Measurements from ENCODE around the gene PDE5A. TPM values are rescaled to one million over a fixed set of nuclear protein-coding genes. Genes with fewer than 3 reads are reported as not detected.

The PDE5A gene
- polyA plus RNA-seq, 1 of the 3 experiments (the other 2 are of a cell fraction): 6.4 TPM

- no peaks in the 10 kb centered on the region for H3K9me2 ChIP-seq
- no peaks in the 10 kb centered on the region for H3K36me3 ChIP-seq (replicated peaks in 1 of 2; ENCODE audit: control insufficient read depth in 1 of 2, insufficient read depth in 2 of 2, low read length in 1 of 2)
- no peak overlapping the region for H3K27ac ChIP-seq (ENCODE audit: low read depth in 2 of 2, low read length in 1 of 2)
- no peak overlapping the region for H3K4me3 ChIP-seq (ENCODE audit: low read depth in 2 of 2, low read length in 1 of 2)
- H3K79me2 ChIP-seq (ENCODE audit: insufficient read depth): no peaks in the 10 kb centered on the region
- H3K4me1 ChIP-seq (ENCODE audit: control insufficient read depth in 1 of 2, insufficient read depth in 2 of 2, low read depth in 1 of 2, low read length in 1 of 2): no peaks in the 10 kb centered on the region; a peak in 1 of 4 replicates
- H2AFZ ChIP-seq (ENCODE audit: low read depth): no peak overlapping the region
- no peak for DNase-seq
- no peaks in the 10 kb centered on the region for H3K9me3 ChIP-seq
- TF ChIP-seq CHD2 (IDR thresholded peaks at IDR 0.05; ENCODE audit: low read length, partially characterized antibody): no peak
- no peak for TF ChIP-seq JUND (IDR thresholded peaks at IDR 0.05)
- no peak for TF ChIP-seq ZBTB33 (IDR thresholded peaks at IDR 0.05; ENCODE audit: borderline replicate concordance, low read depth)
- TF ChIP-seq POLR2AphosphoS5 (IDR thresholded peaks at IDR 0.05; ENCODE audit: low read depth, low read length): no peak
- no peak for TF ChIP-seq RCOR1 (IDR thresholded peaks at IDR 0.05; ENCODE audit: low read length)
- no peak for TF ChIP-seq USF1 (IDR thresholded peaks at IDR 0.05; ENCODE audit: borderline replicate concordance, low read depth)
- TF ChIP-seq REST (IDR thresholded peaks at IDR 0.05; ENCODE audit: low read depth, low read length): no peak
- TF ChIP-seq IRF3 (IDR thresholded peaks at IDR 0.05; ENCODE audit: low read depth, low read length): no peak
- no peak for TF ChIP-seq GABPA (IDR thresholded peaks at IDR 0.05; ENCODE audit: low read depth)
- no peak for TF ChIP-seq EP300 (IDR thresholded peaks at IDR 0.05; ENCODE audit: borderline replicate concordance in 1 of 2, low read depth in 1 of 2, low read length in 1 of 2)
- no peak for TF ChIP-seq FOXJ3 (CRISPR knock-in tag; IDR thresholded peaks at IDR 0.05)
- TF ChIP-seq SMC3 (IDR thresholded peaks at IDR 0.05; ENCODE audit: low read depth, low read length): no peak
- no peaks in the 10 kb centered on the region for H4K20me1 ChIP-seq (ENCODE audit: insufficient read depth)
- WGBS (ENCODE audit: low lambda C conversion rate): 39% methylated on average over 5 of the region's 5 CpGs
- CTCF ChIA-PET: interaction anchor here (1.9 kb wide), 1 partner anchor 19 kb away, joined by 6 read pairs; no protein-coding TSS in a partner anchor
- H3K4me2 ChIP-seq: no peak overlapping the region
- H3K9ac ChIP-seq: no peak overlapping the region
- H3F3A ChIP-seq (replicated peaks; ENCODE audit: insufficient read depth): no peaks in the 10 kb centered on the region
- H3K27me3 ChIP-seq (ENCODE audit: insufficient read depth): no peaks in the 10 kb centered on the region
- POLR2A ChIA-PET: no interaction called here
Observed at GRCh38 chr4:119646347-119647071, 17.9 kb upstream of the PDE5A start.

Measured in SK-N-SH (cell line).